ENCODE results near the gene PIGM.

Gene PIGM

DNA sequence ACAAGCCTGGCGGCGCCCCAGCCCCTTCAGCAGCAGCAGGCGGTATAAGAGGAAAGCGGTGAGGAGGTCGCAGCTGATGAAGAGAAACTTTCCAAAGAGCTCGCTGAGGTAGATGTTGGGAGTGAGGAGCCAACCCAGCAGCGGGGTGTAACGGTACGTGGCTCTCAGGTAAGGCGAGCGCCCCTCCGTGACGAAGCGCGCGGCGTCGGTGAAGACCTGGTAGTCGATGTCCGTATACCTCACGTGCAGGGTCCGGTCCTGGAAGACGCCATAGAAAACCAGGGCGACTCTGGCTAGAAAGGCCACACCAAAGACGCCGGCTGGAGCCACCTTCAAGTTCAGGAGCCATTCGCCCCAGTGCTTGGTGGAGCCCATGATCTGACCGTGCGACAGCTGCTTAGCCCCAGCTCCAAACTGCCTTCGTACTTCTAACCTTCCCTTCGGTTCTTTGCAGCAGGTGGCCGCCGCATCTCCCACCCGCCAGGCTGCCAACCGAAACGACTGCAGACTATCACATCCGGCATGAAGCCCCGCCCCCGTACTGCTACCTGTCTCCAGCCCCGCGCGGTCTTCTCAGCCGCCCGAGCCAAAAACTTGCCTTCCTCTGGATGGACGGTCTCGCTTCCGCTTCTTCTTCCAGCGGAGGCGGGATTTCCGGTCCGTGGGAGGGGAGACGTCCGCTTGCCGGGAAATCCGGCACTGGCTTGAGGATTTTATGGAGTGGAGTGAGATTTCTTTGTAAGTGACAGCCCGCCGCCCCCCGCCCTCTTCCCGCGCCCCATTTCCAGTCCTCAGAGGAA is at the start of gene PIGM:
PIGM (minus strand) TSS at position 626 of the 800 bp plus-strand sequence; CDS start at position 375, 251 bp downstream.
- DNase-seq (ENCODE audit: low read depth in 2 of 2), result peak; percentile 80 to 86

DNA sequence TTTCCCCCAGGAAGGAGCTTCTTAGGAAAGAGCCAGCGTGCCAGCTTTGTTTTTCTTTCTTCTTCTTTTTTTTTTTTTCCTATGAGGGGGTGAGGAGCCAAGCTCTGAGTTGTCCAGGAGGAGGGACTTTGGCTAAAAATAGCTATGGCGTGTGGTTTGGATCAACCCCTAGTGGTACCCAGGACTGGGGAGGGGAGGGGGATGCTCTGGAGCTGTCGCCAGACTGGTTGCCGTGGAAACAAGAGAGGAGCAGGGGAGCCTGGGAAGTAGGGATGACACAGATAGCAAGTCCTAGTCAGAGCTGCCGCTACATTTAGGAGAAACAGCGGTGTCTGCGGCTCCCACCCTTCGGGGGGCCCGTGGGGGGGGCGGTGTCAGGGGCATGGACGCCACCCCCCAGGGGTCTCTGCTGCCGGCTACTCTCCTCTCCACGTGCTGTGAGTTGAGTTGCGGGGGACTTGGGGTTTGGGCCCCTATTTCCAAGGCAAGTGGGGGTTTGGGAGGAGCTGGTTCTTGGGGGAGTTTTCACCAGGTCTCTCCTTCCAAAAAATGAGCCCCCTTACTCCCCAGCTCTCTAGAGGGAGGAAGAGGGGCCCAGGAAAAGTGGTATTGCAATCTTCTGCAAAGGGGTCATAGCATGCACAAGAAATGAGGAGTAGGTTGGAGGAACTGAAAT is 49.6 kb upstream of the PIGM start, which contains the start of gene KCNJ9:
KCNJ9 (plus strand) TSS at position 278 of the 676 bp plus-strand sequence. CDS start 2,493 bp downstream, outside the sequence.
- DNase-seq (ENCODE audit: low read depth in 2 of 2), result no peak

DNA sequence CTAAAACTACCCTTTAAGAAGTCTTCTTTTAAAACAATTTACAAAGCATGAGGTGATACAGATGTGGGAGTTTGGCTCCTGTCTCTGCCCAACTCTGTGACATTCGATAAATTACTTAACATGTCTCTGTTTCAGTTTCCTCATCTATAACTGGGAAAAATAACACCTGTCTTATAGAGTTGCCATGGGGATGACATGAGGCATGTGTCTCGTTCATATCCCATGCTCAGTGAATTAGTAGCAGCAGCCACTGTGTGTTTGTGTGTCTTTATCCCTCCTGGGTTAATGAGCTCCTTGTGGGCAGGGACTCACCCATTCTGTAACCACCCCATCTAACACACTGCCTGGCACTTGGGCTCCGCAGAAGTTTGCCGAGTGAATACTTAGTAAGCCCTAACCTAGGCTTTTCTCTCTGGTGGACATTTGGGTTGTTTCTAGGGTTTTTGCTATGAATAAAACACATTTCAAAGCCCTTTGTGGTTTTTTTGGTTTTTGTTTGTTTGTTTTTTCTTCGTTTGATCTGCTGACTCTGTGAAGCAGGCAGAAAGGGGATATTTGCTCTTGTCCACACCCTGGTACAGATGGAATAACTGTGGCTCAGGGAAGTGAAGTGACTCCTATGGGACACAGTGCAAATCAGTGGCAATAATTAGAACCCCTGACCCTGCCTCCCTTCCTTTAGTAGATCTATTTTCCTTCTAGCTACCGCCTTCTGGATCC is 48.8 kb upstream of the PIGM start:
- DNase-seq (ENCODE audit: low read depth in 2 of 2), result no peak

DNA sequence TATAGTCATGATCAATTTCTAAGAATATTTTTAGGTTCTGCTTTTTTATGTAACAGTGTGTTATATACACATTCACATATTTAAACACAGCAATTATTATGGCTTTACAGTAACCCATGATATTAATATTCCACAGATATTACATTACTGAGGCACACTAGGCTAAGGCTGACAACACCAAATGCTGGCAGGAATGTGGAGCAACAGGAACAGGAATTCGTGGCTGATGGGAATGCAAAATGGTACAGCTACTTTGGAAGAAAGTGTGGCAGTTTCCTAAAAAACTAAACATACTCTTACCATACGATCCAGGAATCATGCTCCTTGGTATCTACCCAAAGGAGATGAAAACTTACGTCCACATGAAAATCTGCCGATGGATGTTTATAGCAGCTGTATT is 47.7 kb upstream of the PIGM start:
- no peak for DNase-seq (ENCODE audit: low read depth in 2 of 2)

DNA sequence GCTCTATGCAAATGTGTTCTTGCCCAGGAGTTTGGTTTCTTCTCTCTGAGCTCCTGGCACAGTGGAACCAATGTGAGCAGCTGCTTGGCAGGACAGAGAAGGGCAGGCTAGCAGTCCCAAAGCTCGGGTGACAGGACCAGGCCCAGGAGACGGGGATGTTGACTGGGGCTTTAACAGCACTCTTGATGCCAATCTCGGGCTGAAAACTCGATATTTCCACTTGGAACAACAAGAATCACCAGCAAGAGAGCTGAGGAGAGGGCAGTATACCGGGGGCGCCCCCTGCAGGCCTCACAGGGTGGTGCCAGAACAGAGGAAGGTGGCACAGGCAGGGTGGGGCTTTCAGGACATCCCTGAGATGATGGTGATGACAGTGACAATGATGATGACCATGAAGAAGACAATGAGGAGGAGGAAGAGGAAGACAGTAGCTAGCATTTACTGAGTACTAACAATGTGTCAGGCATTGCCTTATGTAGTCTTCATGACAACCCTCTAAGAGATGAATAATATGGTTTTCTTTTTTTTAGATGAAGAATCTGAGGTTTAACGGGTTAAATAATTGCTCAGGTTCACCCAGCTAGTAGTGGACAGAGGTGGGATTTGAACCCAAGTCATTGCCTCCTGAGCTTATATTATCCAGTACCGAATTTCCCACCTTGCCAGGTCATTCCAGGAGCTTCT is 46.9 kb upstream of the PIGM start:
- peak in 1 of 2 donors; percentile 33 for DNase-seq (ENCODE audit: low read depth in 2 of 2)

DNA sequence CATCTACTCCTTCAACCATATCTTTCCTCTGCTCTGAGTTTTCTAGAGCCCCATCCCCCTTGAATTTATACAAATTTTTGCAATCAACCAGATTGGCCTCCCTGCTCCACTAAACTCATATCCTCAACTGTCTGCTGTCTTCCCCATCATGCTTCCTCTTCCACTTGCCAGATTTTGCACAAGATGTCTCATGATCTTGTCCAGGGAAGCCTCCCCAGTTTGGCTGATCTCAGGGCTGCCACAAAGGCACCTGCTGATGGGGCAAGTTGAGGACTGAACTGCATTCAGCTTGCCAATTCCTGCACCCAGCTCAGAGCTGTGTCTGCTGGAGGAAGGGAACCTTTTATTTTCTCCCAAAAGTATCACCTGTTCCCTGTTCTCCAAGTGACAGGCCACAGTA is 45.7 kb upstream of the PIGM start:
- DNase-seq (ENCODE audit: low read depth in 2 of 2), result no peak

DNA sequence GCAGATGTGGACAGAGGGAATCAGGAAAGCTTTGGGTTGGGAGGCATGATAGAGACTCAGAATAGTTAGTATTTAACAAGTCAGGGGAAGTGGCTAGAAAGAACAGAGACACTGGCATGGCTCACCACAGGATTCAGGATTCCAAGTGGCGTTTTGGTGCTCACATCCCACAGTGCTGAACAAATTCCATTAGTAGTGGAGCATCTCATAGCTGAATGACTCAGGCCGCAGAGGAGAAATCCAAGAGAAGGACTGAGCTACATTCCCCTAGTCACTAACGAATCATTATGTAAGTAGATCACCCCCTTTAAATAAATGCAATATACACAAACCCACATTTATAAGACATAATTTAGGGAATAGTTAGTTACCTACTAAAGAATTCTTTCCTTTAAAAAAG is 44.5 kb upstream of the PIGM start:
- no peak for DNase-seq (ENCODE audit: low read depth in 2 of 2)

DNA sequence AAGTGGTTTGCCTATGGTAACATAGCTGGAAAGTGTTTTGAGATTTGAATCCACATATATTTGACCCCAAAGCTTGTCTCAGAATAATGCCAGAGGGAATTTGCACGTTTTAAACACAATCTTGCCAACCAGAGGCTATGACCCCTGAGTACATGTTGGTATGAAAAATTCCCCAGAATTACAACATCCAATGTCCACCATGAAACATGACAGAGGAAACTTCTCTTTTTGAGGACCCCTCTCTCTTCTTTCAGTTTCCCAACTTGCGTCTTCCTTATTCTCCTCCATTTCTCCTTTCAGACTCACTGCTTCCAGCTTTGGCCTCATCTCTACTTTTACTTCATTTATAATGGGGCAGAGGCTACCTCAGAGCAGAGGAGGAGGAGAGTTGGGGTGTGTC is 44.0 kb upstream of the PIGM start:
- no peak for DNase-seq (ENCODE audit: low read depth in 2 of 2)

DNA sequence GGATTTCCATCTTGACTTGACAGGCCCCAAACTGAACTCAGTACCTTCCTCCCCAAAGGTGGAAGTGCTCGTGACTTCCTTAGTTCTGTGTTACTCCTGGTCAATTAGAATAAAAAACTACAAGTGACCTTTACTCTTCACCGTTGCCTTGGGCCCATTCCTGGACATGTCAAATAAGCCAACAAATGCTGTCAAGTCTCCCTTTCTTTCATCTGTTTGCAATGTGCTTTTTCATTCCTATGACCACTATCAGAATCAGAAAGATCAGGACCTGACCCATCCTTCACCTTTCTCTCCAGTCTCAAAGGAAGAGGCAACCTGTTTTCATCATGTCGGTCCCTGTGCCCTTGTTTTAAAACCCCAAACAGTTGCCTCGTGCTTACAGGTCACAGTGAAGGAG is 43.1 kb upstream of the PIGM start:
- DNase-seq (ENCODE audit: low read depth in 2 of 2), result no peak

DNA sequence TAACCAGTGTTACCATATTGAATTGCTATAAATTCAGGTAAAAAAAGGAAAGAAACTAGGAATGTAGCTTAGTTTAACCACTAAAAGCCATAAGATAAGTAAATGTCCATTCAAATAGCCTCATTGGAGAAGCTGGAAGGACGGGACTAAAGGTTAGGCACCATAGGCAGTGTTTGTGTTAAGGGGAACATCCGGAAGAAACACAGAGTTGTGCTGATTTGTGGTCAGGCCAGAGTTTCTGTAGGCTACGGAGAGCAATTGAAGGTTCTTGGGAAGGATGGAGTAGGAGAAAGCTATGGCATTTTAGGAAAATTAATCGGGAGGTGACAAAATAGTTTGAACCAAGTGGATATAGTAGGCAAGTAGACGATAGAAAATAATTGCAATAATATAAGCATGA is 39.5 kb upstream of the PIGM start:
- no peak for DNase-seq (ENCODE audit: low read depth in 2 of 2)

DNA sequence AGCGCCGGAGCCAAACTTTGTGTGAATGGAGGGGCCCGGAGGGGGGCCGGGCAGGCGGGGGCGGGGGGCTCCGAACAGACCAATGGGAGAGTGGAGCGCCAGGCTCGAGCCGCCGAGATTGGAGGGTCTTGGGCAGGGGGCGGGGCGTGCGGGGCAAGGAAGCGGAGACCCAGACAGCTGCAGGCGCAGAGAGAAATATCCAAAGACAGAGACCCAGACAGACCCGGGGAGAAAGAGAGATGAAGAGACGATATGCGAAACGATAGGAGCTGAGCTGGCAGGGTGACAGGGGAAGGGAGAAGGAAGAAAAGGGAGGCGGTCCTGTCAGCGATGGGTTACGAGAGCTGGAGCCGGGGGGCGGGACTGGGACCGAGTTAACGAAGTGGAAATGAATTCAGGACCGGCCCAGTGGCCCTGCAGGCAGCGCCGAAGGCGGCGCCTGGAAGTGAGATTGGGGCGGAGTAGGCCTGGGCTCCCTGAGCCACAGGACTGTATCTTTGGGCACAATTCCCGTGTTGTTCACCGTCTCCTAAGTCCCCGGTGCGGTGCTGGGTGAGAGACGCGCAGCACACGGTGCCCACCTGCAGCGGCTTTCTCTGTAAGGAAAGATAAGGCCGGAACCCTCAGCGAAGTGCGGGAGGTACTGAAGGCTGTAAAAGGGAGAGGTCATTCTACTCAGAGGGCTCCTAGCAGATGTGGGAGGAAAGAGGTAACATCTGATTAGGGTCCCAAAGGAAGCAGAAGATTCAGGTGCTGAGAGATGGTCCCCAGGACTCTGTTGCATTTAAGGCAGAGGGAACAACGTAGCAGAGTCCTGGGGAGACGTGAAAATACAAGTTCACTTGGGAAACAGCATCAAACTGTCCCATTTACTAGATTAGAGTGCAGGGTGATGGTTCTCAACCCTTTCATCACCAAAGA is 38.7 kb upstream of the PIGM start:
- peak; percentile 52 for DNase-seq (ENCODE audit: low read depth in 2 of 2)

DNA sequence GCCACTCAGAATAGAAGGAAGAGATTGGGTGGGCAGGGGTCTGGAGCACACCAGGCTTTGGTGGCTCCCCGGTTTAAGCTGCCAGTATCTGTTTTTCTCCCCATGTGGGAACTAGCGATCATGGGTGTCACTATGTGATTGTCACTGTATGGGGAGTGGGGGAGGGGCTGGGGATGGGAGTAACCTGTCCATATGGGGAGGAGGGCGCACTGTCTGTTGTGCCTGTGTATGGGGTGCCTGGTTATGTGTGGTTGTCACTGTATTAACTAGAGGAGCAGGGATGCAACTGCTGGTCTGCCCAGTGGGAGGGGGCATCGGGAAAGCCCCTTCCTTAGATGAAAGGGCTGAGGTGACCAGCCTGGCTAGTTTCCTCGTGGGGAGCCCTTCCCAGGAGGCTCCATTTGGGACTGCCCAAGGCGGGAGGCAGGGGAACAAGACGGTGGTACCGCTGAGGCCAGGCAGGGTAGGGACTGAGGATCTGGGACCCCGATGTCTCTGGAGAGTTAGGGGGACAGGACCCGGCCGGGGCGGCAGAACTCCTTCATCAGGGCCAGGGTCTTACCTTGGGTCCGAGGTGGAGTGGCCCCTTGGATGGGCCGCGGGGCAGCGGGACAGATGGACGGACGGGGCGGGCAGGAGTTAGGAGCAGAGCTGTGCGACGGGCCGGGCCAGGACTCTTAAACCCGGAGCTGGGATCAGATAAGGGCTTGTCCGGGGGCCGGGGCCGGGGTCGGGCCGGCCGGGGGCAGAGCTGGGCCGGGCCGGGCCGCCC is 37.9 kb upstream of the PIGM start, which contains the start of gene KCNJ10:
KCNJ10 (minus strand) TSS at position 701 of the 772 bp plus-strand sequence. CDS start 27,628 bp downstream, outside the sequence.
- no peak for DNase-seq (ENCODE audit: low read depth in 2 of 2)

DNA sequence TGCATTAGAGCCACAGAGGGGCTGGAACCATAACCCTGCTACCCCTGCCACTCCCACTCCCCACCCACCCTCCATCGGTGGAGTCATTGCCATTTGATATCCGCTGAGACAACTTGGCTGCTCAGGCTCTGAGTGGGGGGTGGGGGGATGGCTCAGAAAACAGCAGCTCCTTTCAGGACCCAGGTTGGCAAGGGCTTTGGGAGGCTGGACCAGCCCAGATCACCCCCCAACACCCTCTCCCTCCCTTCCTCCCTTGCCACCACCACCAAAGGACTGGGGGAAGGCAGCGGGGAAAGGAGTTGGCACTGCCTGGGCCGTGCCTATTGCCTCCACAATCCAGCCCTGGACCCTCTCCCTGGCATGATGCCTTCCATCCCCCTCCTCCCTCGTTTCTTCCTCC is 36.4 kb upstream of the PIGM start:
- DNase-seq (ENCODE audit: low read depth in 2 of 2), result no peak

DNA sequence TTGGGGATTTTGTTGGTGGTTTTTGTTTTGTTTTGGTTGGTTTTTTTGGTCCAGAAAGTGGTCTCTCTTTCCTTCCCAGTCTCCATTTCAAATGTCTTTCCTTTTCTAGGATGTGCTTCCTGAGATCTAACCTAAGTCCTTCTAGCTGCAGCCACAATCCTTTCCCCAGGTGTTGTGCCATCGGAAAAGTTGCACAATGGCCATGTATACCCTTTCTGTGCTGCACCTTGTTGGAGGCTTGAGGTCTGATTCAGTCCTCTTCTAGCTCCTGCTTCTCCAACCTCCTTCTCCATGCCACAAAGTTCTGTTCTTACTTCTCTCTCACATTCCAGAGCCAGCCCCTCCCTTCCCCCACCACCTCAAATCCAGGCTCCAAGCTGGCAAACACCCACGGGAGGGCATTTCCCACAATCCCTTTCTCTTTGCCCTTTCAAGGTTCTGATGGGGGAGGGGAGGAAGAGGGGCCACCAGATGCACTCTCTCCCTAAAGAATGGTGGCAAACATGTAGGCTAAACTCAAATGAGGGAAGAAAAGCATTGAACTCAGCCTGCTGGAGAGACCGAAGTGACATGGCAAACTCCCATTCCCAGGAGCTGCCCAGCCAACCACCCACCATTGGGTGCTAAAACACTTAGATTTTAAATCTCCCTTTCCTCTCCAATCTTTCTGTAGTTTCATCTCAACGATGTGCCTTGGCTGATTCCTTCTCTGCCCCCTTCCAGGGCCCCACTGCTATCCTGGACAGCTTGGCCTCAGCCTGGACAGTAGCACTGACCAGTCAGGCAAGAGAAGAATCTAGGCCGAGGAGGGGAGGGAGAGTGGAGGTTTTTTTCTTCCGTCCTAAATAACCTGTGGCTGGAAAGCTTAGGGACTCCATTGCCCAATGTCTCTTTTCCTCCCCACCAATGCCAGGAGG is 35.3 kb upstream of the PIGM start:
- DNase-seq (ENCODE audit: low read depth in 2 of 2), result no peak

DNA sequence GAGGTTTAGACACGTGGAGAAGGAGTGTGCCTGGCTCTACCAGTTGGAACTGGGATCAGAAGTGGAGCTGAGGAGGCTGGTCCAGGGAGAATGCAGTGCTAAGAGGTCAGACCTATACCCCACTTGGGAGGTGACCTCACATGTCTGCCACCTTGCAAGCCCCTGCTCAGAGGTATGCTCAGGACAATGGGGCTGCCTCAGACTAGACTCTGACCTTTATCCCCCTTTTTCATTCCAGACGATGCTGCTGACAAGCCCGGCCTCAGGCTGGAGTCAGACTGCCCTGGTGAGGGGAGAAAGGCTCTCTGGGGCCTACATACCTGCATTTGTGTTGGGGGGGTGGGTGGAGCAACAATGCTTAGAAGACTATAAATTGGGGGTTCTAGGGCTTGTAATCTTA is 33.0 kb upstream of the PIGM start:
- no peak for DNase-seq (ENCODE audit: low read depth in 2 of 2)

DNA sequence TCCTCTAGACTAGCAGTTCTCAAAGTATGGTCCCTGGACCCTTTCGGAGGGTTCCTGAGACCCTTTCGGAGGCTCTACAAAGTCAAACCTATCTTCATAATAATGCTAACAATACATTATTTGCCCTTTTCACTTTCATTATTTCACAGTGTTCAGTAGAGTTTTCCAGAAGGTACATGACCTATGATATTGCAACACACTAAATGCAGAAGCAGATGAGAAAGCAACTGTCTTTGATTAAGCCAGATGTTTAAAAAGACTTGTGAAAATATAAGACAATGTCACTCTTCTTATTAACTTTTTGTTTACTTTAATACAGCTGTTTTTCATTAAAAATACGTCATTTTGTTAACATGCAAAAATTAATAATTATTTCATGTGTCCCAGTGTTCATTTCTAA is 32.4 kb upstream of the PIGM start:
- DNase-seq (ENCODE audit: low read depth in 2 of 2), result no peak

DNA sequence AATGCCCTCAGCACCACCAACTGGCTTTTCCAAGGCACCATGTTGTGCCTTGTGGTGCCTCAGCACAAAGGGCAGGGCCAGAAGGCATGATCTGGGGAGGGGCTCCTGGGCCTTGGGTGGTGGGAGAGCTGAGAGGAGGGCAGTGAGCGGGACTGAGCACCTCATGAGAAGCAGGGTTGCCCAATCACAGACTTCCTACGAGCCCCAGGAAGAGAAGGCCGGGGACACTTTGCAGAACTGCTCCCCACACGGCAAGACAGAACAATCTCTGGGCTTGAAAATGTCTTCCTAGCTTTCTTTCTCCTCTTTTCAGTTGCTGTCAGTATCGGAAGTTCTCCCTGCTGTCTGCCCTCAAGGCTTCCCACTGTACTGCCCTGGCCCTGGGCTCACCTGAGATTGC is 31.4 kb upstream of the PIGM start:
- DNase-seq (ENCODE audit: low read depth in 2 of 2), result no peak

DNA sequence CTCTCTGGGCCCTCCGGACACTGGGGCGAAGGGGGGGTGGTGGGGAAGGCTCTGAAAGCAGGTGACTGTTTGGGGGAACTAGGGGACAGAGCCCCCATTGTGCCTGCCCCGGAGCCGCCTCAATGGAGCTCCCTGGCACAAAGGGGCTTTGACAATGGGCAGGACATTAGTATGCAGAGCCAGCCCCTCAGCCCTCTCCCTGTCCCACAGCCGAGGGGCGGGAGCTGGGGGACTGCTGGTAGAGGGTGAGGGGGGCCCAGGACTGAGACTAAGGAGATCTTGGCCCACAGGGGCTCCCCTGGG is 30.4 kb upstream of the PIGM start:
- DNase-seq (ENCODE audit: low read depth in 2 of 2), result no peak
